PC-9 (cell line): ENCODE results near the gene POU2F3. TPM values are rescaled to one million over a fixed set of nuclear protein-coding genes. Genes with fewer than 3 reads are reported as not detected.

ENCODE experiments used
- BruUV-seq: library from RNA; stranded (reverse); fragments of 400-500 nt; replicated peaks from 2 replicates; lab custom pipeline; 2021; lab: Mats Ljungman, UMichigan
- CTCF ChIA-PET: fragments of 300-600 bp; sonication (Branson Sonifier 250); formaldehyde crosslinking; loops from one replicate; lab custom pipeline; 2022; ENCODE audit warnings: antibody characterized with exemption; lab: Charles Lee
- POLR2A ChIA-PET: fragments of 300-600 bp; sonication (Branson Sonifier 250); formaldehyde crosslinking; loops from one replicate; lab custom pipeline; 2022; ENCODE audit warnings: antibody characterized with exemption; ENCODE audit not compliant: unreplicated experiment; lab: Charles Lee
- DNase-seq, 2 experiments: peaks; one replicate each; pipeline versions ENCODE4 v3.0.0 to v3.0.0-alpha.2; 2015 to 2022; ENCODE audit warnings: mixed read lengths in 1 of 2
- H2AFZ ChIP-seq: fragments of 200-600 bp; sonication (generic); 2 replicates; pipeline ENCODE4 v1.8.1; 2017; ENCODE audit warnings: antibody characterized with exemption
- H3F3A ChIP-seq: fragments of 200-600 bp; sonication (generic); 2 replicates; pipeline ENCODE4 v1.8.1; 2017; ENCODE audit warnings: antibody characterized with exemption, mild to moderate bottlenecking, low read depth; ENCODE audit not compliant: insufficient read depth
- H3K27ac ChIP-seq: fragments of 200-600 bp; sonication (generic); 2 replicates; pipeline ENCODE4 v1.6.1; 2016; ENCODE audit warnings: mixed run types
- H3K27me3 ChIP-seq: fragments of 200-600 bp; sonication (generic); 2 replicates; pipeline ENCODE4 v1.6.1; 2016; ENCODE audit warnings: low read depth, mixed run types; ENCODE audit not compliant: insufficient read depth
- H3K36me3 ChIP-seq: fragments of 200-600 bp; sonication (generic); 2 replicates; pipeline ENCODE4 v1.6.1; 2016; ENCODE audit warnings: low read depth, mixed run types
- H3K4me1 ChIP-seq: fragments of 200-600 bp; sonication (generic); replicated peaks from 2 replicates; pipeline ENCODE4 v1.6.1; 2016; ENCODE audit warnings: mixed run types; ENCODE audit not compliant: insufficient read depth
- H3K4me2 ChIP-seq: fragments of 200-600 bp; sonication (generic); 2 replicates; pipeline ENCODE4 v1.6.1; 2017; ENCODE audit warnings: mixed run types
- H3K4me3 ChIP-seq: fragments of 200-600 bp; sonication (generic); 2 replicates; pipeline ENCODE4 v1.6.1; 2016; ENCODE audit warnings: mixed run types
- H3K79me2 ChIP-seq: fragments of 200-600 bp; sonication (generic); 2 replicates; pipeline ENCODE4 v1.6.1; 2017; ENCODE audit warnings: low read depth, mixed run types
- H3K9me2 ChIP-seq: fragments of 200-600 bp; sonication (generic); 2 replicates; pipeline ENCODE4 v1.8.1; 2017; ENCODE audit warnings: mild to moderate bottlenecking; ENCODE audit not compliant: insufficient read depth
- H3K9me3 ChIP-seq: fragments of 200-600 bp; sonication (generic); 2 replicates; pipeline ENCODE4 v1.8.1; 2016; ENCODE audit warnings: low read depth; ENCODE audit not compliant: insufficient read depth
- H4K20me1 ChIP-seq: fragments of 200-600 bp; sonication (generic); 2 replicates; pipeline ENCODE4 v1.8.1; 2017; ENCODE audit not compliant: insufficient read depth
- EZH2 ChIP-seq: fragments of 200-600 bp; sonication (generic); IDR thresholded peaks from 2 replicates; pipeline ENCODE4 v1.8.0; 2017; ENCODE audit warnings: antibody characterized with exemption, low read depth
- intact Hi-C: fragments of 100-400 bp; cut with micrococcal nuclease; formaldehyde crosslinking; loops from one replicate; pipeline ENCODE4 v1.10.0; 2022; ENCODE audit not compliant: unreplicated experiment
- total RNA-seq: library from RNA; stranded (reverse); gene quantifications from 2 replicates; pipeline ENCODE4 v1.2.3, GENCODE V29; 2021
- TF ChIP-seq, protein P1 (sequence below): fragments of 200-600 bp; sonication (generic); conservative IDR thresholded peaks from 2 replicates; pipeline ENCODE4 v1.6.1; 2017; ENCODE audit warnings: mixed run types, antibody characterized with exemption, mild to moderate bottlenecking, moderate library complexity

POU2F3 gene
- total RNA-seq, 1 experiment from 2014 or later, result 2.9 TPM

DNA sequence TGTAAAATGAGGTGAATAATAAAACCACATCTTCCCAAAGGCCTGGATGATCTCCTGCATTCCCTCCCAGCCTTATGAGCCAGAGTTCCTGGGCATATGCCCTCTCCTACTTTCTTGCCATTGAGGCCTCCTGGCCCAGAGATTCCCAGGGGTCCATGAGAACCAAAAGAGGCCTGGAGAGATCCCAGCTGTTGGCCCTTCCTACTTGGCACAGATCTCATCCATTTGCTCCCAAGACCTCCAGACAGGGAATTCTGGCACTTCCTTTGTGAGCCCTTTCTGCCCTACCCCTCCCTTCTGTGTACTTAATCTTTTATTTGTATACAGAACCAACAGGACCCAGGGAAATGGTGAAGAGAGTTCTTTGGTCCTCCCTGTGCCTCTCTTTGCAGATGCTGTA is 21.4 kb downstream of the POU2F3 start:
- Histone ChIP-seq H3K27ac (no peak overlapping the region), H3K9me2 (no peaks in the 10 kb centered on the region), H4K20me1 (no peaks in the 10 kb centered on the region), H3K27me3 (peaks cover 70% of the 10 kb centered on the region), H3K79me2 (no peaks in the 10 kb centered on the region), H3K4me3 (no peak overlapping the region), H3F3A (no peaks in the 10 kb centered on the region), H3K9me3 (no peaks in the 10 kb centered on the region), H3K4me2 (no peak overlapping the region), H3K36me3 (no peaks in the 10 kb centered on the region), H2AFZ (no peak overlapping the region), H3K4me1 (no peaks in the 10 kb centered on the region)
- DNase-seq, result no peak
- CTCF ChIA-PET, result no interaction called here
- no TSS peak for BruUV-seq
- POLR2A ChIA-PET, result no interaction called here
- intact Hi-C loops, result no loop called here
- TF ChIP-seq, protein P1, sequence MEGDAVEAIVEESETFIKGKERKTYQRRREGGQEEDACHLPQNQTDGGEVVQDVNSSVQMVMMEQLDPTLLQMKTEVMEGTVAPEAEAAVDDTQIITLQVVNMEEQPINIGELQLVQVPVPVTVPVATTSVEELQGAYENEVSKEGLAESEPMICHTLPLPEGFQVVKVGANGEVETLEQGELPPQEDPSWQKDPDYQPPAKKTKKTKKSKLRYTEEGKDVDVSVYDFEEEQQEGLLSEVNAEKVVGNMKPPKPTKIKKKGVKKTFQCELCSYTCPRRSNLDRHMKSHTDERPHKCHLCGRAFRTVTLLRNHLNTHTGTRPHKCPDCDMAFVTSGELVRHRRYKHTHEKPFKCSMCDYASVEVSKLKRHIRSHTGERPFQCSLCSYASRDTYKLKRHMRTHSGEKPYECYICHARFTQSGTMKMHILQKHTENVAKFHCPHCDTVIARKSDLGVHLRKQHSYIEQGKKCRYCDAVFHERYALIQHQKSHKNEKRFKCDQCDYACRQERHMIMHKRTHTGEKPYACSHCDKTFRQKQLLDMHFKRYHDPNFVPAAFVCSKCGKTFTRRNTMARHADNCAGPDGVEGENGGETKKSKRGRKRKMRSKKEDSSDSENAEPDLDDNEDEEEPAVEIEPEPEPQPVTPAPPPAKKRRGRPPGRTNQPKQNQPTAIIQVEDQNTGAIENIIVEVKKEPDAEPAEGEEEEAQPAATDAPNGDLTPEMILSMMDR, result no peak
- TF ChIP-seq EZH2, result no peak

DNA sequence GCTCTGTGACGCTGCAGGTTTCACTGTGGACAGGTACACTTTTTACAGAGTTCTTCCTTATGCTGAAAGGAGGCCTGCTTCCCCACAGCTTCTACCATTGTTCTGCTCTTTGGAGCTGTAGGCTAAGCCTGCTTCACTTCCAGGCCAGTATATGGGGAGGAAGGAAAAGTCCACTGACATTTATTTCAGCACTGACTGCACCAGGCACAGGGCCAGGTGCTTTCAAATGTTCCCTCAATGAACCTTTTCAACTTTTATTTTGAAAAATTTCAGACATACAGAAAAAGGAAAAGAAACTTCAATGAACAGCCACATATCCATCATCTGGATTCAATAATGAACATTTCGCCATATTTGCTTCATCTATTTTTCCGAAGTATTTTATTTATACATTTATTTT is 22.0 kb downstream of the POU2F3 start:
- TF ChIP-seq, protein P1, result no peak
- TF ChIP-seq EZH2, result no peak
- CTCF ChIA-PET, result no interaction called here
- intact Hi-C loops, result no loop called here

DNA sequence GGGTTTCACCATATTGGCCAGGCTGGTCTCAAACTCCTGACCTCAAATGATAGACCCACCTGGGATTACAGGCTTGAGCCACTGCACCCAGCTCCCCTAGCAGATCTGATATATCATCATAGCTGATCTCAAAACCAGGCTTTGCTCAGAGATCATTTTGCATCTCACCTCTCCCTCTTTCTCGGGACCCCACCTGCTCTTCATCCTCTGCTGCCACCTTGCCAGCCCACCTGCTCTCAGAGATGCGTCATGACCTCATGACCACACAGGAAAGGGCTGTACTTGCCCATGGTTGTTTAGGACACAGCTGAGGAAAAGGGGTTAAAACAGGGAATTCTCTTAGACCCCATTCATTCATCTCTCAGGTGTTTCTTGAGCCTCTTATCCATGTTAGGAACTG is 27.4 kb downstream of the POU2F3 start:
- no TSS peak for BruUV-seq
- Histone ChIP-seq H3K9me3 (no peaks in the 10 kb centered on the region), H3K36me3 (no peaks in the 10 kb centered on the region), H3K4me3 (no peak overlapping the region), H3K4me1 (no peaks in the 10 kb centered on the region), H2AFZ (no peak overlapping the region), H3K79me2 (no peaks in the 10 kb centered on the region), H3K9me2 (no peaks in the 10 kb centered on the region), H3K27me3 (peaks cover 41% of the 10 kb centered on the region), H4K20me1 (no peaks in the 10 kb centered on the region), H3K4me2 (no peak overlapping the region), H3F3A (no peaks in the 10 kb centered on the region), H3K27ac (no peak overlapping the region)
- no peak for TF ChIP-seq EZH2
- TF ChIP-seq, protein P1, result no peak
- ChIA-PET POLR2A (no interaction called here), CTCF (no interaction called here)
- no peak for DNase-seq
- intact Hi-C loops, result no loop called here

More for the DNA sequence above, 22.0 kb downstream of the POU2F3 start:
- Histone ChIP-seq H3K27ac (no peak overlapping the region), H3F3A (no peaks in the 10 kb centered on the region), H3K9me2 (no peaks in the 10 kb centered on the region), H2AFZ (no peak overlapping the region), H3K9me3 (no peaks in the 10 kb centered on the region), H3K36me3 (no peaks in the 10 kb centered on the region), H4K20me1 (no peaks in the 10 kb centered on the region), H3K4me2 (no peak overlapping the region), H3K79me2 (no peaks in the 10 kb centered on the region), H3K27me3 (peaks cover 70% of the 10 kb centered on the region), H3K4me1 (no peaks in the 10 kb centered on the region), H3K4me3 (no peak overlapping the region)
- no peak for DNase-seq
- BruUV-seq, result no TSS peak
- POLR2A ChIA-PET, result no interaction called here
